K562 (cell line): ENCODE results near the gene RPL15. TPM values are rescaled to one million over a fixed set of nuclear protein-coding genes. Genes with fewer than 3 reads are reported as not detected.

Source experiments
- ATF1 ChIP-seq, 2 experiments: fragments of 450-650 bp in 1 of 2; IDR thresholded peaks; 2 replicates each; pipeline ENCODE4 v1.6.1; 2016; ENCODE audit warnings: missing compliant biosample characterization in 1 of 2, missing genetic modification characterization in 1 of 2
- CBX3 ChIP-seq, 2 experiments: IDR thresholded peaks; 1 replicate in 1 of 2; 2 replicates in 1 of 2; pipeline ENCODE4 v1.6.1; 2012; ENCODE audit warnings: inconsistent platforms in 2 of 2, low read length in 2 of 2, borderline replicate concordance in 1 of 2, control low read depth in 1 of 2
- CHD1 ChIP-seq: fragments of 200-600 bp; sonication (generic); IDR thresholded peaks from one replicate; pipeline ENCODE4 v1.6.1; 2012; ENCODE audit warnings: mild to moderate bottlenecking, moderate library complexity, low read length, inconsistent platforms
- CREM ChIP-seq: IDR thresholded peaks from 2 replicates; pipeline ENCODE4 v1.6.1; 2014; ENCODE audit warnings: antibody characterized with exemption, low read depth
- DPF2 ChIP-seq: fragments of 450-650 bp; IDR thresholded peaks from 2 replicates; pipeline ENCODE4 v1.6.1; 2016
- ELF2 ChIP-seq: fragments of 250-450 bp; sonication (Bioruptor Pico); IDR thresholded peaks from 2 replicates; pipeline ENCODE4 v1.5.0; 2021; ENCODE audit warnings: mild to moderate bottlenecking
- KLF16 ChIP-seq: IDR thresholded peaks from 2 replicates; pipeline ENCODE4 v1.6.1; 2016; ENCODE audit warnings: antibody characterized with exemption
- NFE2 ChIP-seq: IDR thresholded peaks from 2 replicates; pipeline ENCODE4 v1.6.1; 2014; ENCODE audit warnings: antibody characterized with exemption, low read depth
- NFE2L1 ChIP-seq: fragments of 450-650 bp; IDR thresholded peaks from 2 replicates; pipeline ENCODE4 v1.6.1; 2016; ENCODE audit warnings: missing genetic modification characterization, low read depth, mild to moderate bottlenecking, missing compliant biosample characterization, moderate library complexity, borderline replicate concordance
- NR2C2 ChIP-seq, 2 experiments: fragments of 200-800 bp in 1 of 2; sonication (Bioruptor generic) in 1 of 2; sonication (generic) in 1 of 2; formaldehyde crosslinking in 1 of 2; IDR thresholded peaks; 2 replicates each; pipeline versions ENCODE4 v1.6.1 to v1.8.0; 2016 to 2022; ENCODE audit warnings: mild to moderate bottlenecking in 1 of 2, missing compliant biosample characterization in 1 of 2, missing genetic modification characterization in 1 of 2, missing genetic modification reagents in 1 of 2
- PML ChIP-seq: IDR thresholded peaks from 2 replicates; pipeline ENCODE4 v1.6.1; 2012; ENCODE audit warnings: low read length, inconsistent platforms
- SMAD1 ChIP-seq: fragments of 150-350 bp; IDR thresholded peaks from 2 replicates; pipeline ENCODE4 v1.6.1; 2014; ENCODE audit warnings: low read length, low read depth; ENCODE audit not compliant: partially characterized antibody
- STAG1 ChIP-seq: sonication (generic); formaldehyde crosslinking; IDR thresholded peaks from 2 replicates; pipeline ENCODE4 v1.5.0; 2020; ENCODE audit warnings: missing genetic modification reagents, borderline replicate concordance
- TCFL5 ChIP-seq: fragments of 250-450 bp; sonication (Bioruptor Pico); conservative IDR thresholded peaks from 2 replicates; pipeline ENCODE4 v1.6.1; 2021; ENCODE audit warnings: mild to moderate bottlenecking, moderate library complexity, matching md5 sums
- TRIM28 ChIP-seq: fragments of 450-650 bp; IDR thresholded peaks from 2 replicates; pipeline ENCODE4 v1.6.1; 2017
- ZBTB7A ChIP-seq: IDR thresholded peaks from 2 replicates; pipeline ENCODE4 v1.6.1; 2011; ENCODE audit warnings: low read depth, mild to moderate bottlenecking, low read length, moderate library complexity, borderline replicate concordance; ENCODE audit not compliant: control insufficient read depth
- ZNF407 ChIP-seq: fragments of 450-650 bp; IDR thresholded peaks from 2 replicates; pipeline ENCODE4 v1.6.1; 2016; ENCODE audit warnings: low read depth
- ZNF592 ChIP-seq: fragments of 450-650 bp; IDR thresholded peaks from 2 replicates; pipeline ENCODE4 v1.6.1; 2017; ENCODE audit warnings: antibody characterized with exemption, mild to moderate bottlenecking
- polyA plus RNA-seq, 8 experiments: library from polyadenylated mRNA; depleted of rRNA in 4 of 8; stranded (reverse) in 5 of 8; unstranded in 3 of 8; fragments of >200 nt; fragmentation: Nextera tagmentation in 2 of 8; fragmentation: Illumina TruSeq in 1 of 8; extraction: Ambion mirVana in 2 of 8; extraction: Trizol in 1 of 8; gene quantifications; 2 replicates each; pipeline versions ENCODE4 v1.2.1 to v1.2.3, GENCODE V29; 2011 to 2014; ENCODE audit warnings: inconsistent platforms in 1 of 8, missing spikeins in 1 of 8
- total RNA-seq, 7 experiments: library from RNA; depleted of rRNA in 6 of 7; stranded (reverse); fragments of >200 nt in 6 of 7; fragmentation: Illumina TruSeq in 2 of 7; extraction: Trizol in 2 of 7; gene quantifications; 2 replicates each; pipeline versions ENCODE4 v1.2.1 to v1.2.3, GENCODE V29; 2011 to 2021; ENCODE audit warnings: low replicate concordance in 1 of 7

Gene RPL15
- total and polyA plus RNA-seq, 9 of the 15 experiments (the other 6 are each of a cell fraction or from before 2014, with no cell fraction given): 2,393 to 8,850 (median 3,928) TPM

GRCh38 chr3:23940775-23941174, 23.8 kb downstream of the RPL15 start (continued):
- TF ChIP-seq ZNF592 (peak; percentile 80), NR2C2 (CRISPR knock-in tag; IDR thresholded peaks at IDR 0.05) (no peak), NR2C2 (tag; IDR thresholded peaks at IDR 0.05) (no peak), CREM (peak; percentile 92), TRIM28 (no peak), STAG1 (CRISPR knock-in tag) (no peak), ELF2 (CRISPR knock-in tag) (no peak), CHD1 (no peak), TCFL5 (CRISPR knock-in tag) (no peak), CBX3 (IDR thresholded peaks at IDR 0.05; ENCODE audit: borderline replicate concordance in 1 of 2, low read length in 2 of 2) (peak in 1 of 2 experiments; percentile 47; a peak in 1 of 3 replicates), NFE2 (peak; percentile 98), SMAD1 (no peak), DPF2 (0 out of 2 replicates have a peak, but pooled peaks have one; percentile 55), KLF16 (no peak), ZNF407 (no peak), NFE2L1 (tag) (peak; percentile 51; the same call in 1 of the 2 replicates), ZBTB7A (no peak), PML (0 out of 2 replicates have a peak, but pooled peaks have one; percentile 9), ATF1 (CRISPR knock-in tag; IDR thresholded peaks at IDR 0.05) (no peak), ATF1 (tag; IDR thresholded peaks at IDR 0.05) (peak; percentile 86)
